Thyroid gland (tissue), 4 donors: Measurements from ENCODE around the gene PLAC1.

Experiments
- CTCF ChIP-seq, 6 experiments: fragments of 200-600 bp in 3 of 6; fragments of 450-650 bp in 3 of 6; sonication (generic) in 3 of 6; IDR thresholded peaks; one replicate each; pipeline ENCODE4 v1.5.1; 2016 to 2019; ENCODE audit warnings: antibody characterized with exemption in 6 of 6, mild to moderate bottlenecking in 2 of 6, inconsistent platforms in 1 of 6, moderate library complexity in 1 of 6
- POLR2A ChIP-seq, 2 donors: fragments of 450-650 bp; IDR thresholded peaks; one replicate each; pipeline ENCODE4 v1.6.1; 2017; ENCODE audit warnings: antibody characterized with exemption in 2 of 2, mild to moderate bottlenecking in 2 of 2, moderate library complexity in 1 of 2

GRCh38 chrX:134658760-134659023, 421 bp upstream of the PLAC1 start:
- no peak for TF ChIP-seq CTCF (IDR thresholded peaks at IDR 0.05)
- TF ChIP-seq POLR2A (IDR thresholded peaks at IDR 0.05) = no peak
